ENCODE results near the gene HSDL1. TPM values are rescaled to one million over a fixed set of nuclear protein-coding genes. Genes with fewer than 3 reads are reported as not detected.

Gene HSDL1
- total and polyA plus RNA-seq, 2 donors (not counting 1 experiment from before 2014, with no cell fraction given) = 23.6 to 24.8 TPM

DNA sequence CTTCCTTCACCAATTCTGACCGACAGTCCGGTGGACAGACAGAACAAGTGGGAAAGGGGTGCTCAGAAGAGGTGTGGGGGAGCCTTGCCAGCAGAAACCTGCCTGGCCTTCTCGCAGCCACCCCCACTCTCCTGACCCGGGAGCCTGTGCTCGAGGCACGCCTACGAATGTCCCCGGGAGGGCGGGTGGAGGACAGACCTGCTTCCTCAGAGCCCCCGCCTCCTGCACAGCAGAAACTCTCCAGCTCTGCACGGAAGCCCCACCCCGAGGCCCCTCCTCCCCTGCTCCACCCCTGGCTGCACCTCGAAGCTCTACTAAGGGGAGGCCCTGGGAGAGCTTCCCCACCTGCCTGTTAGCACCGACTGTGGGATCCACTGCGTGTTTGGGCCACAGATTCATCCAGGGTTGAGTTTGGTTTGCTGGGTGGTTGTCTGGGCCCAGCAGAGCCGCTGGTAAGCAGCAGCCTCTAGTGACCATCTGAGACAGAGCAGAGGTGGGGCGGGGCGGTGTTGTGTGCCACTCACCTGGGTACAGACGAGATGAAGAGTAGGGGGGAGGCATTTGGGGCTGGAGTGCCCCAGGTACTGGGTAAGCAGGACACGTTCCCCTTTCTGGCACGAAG is 35.7 kb upstream of the HSDL1 start:
- no peaks in the 10 kb centered on the region for H3K9me3 ChIP-seq (ENCODE audit: control insufficient read depth, insufficient read depth, low read depth, low read length)
- H3K27ac ChIP-seq (ENCODE audit: insufficient read depth, low read length) = no peak overlapping the region
- no peaks in the 10 kb centered on the region for H3K27me3 ChIP-seq (ENCODE audit: control insufficient read depth, insufficient read depth, low read length)
- H3K36me3 ChIP-seq (ENCODE audit: control insufficient read depth, insufficient read depth, low read length) = peaks cover 31% of the 10 kb centered on the region
- no peak overlapping the region for H3K4me3 ChIP-seq (replicated peaks in 1 of 4; ENCODE audit: control extremely low read depth in 1 of 4, insufficient read depth in 1 of 4, low read depth in 3 of 4, low read length in 4 of 4)
- no peak for TF ChIP-seq EZH2 (IDR thresholded peaks at IDR 0.05; ENCODE audit: low read length, missing control alignments)
- TF ChIP-seq, protein P1, sequence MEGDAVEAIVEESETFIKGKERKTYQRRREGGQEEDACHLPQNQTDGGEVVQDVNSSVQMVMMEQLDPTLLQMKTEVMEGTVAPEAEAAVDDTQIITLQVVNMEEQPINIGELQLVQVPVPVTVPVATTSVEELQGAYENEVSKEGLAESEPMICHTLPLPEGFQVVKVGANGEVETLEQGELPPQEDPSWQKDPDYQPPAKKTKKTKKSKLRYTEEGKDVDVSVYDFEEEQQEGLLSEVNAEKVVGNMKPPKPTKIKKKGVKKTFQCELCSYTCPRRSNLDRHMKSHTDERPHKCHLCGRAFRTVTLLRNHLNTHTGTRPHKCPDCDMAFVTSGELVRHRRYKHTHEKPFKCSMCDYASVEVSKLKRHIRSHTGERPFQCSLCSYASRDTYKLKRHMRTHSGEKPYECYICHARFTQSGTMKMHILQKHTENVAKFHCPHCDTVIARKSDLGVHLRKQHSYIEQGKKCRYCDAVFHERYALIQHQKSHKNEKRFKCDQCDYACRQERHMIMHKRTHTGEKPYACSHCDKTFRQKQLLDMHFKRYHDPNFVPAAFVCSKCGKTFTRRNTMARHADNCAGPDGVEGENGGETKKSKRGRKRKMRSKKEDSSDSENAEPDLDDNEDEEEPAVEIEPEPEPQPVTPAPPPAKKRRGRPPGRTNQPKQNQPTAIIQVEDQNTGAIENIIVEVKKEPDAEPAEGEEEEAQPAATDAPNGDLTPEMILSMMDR (conservative IDR thresholded peaks at IDR 0.05 in 1 of 2, IDR thresholded peaks at IDR 0.05 in 1 of 2; ENCODE audit: low read depth in 1 of 2, low read length in 2 of 2) = no peak
- H2AFZ ChIP-seq (ENCODE audit: low read length) = no peak overlapping the region
- no peak for DNase-seq (ENCODE audit: low read depth in 2 of 2)
- H4K20me1 ChIP-seq (ENCODE audit: control insufficient read depth, extremely low read depth, insufficient read depth, low read length) = no peaks in the 10 kb centered on the region
- peaks cover 13% of the 10 kb centered on the region for H3K79me2 ChIP-seq (ENCODE audit: control insufficient read depth, insufficient read depth, low read length)
- peaks cover 24% of the 10 kb centered on the region for H3K4me1 ChIP-seq (ENCODE audit: control insufficient read depth, extremely low read depth, insufficient read depth, low read length)
- no peak overlapping the region for H3K4me2 ChIP-seq (ENCODE audit: extremely low read depth, insufficient read depth, low read length)
- no peak overlapping the region for H3K9ac ChIP-seq (ENCODE audit: insufficient read depth, low read length)

DNA sequence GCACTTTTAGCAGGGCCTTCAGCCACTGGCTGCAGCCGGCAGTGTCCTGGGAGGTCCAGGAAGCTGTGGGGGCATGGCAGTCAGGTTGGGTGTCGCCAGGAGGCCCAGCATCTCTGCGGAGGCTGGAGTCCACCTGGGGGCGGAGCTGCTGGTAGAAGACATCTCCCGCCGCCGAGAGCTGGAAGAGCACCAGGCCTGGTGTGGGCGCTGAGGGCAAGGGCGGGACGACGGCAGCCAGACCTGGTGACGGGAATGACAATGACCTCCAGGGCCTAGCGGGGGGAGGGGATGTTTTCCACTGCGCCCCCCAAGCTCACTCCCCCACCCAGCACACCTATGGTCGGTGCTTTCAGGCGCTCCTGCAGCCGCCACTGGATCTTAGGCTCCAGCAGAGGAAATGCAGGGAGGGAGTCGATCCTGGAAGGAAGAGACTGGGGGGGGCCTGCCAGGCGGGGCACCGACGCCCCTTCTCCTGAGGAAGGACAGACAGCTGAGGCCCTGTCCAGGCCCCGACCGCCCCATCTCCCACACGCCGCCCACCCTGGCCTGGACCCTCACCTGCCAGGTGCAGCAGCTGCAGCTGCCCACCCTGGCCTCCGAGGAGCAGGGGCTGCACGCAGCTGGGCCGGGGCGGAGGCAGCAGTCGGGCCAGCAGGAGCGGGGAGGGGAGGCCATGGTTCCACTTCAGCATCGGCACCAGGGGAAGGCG is 34.8 kb upstream of the HSDL1 start:
- Histone ChIP-seq H2AFZ (ENCODE audit: low read length) (no peak overlapping the region), H3K9ac (ENCODE audit: insufficient read depth, low read length) (no peak overlapping the region), H3K27ac (ENCODE audit: insufficient read depth, low read length) (no peak overlapping the region), H3K9me3 (ENCODE audit: control insufficient read depth, insufficient read depth, low read depth, low read length) (no peaks in the 10 kb centered on the region), H3K79me2 (ENCODE audit: control insufficient read depth, insufficient read depth, low read length) (peaks cover 6% of the 10 kb centered on the region), H3K4me3 (replicated peaks in 1 of 4; ENCODE audit: control extremely low read depth in 1 of 4, insufficient read depth in 1 of 4, low read depth in 3 of 4, low read length in 4 of 4) (no peak overlapping the region), H3K27me3 (ENCODE audit: control insufficient read depth, insufficient read depth, low read length) (no peaks in the 10 kb centered on the region), H3K4me1 (ENCODE audit: control insufficient read depth, extremely low read depth, insufficient read depth, low read length) (peaks cover 27% of the 10 kb centered on the region), H3K4me2 (ENCODE audit: extremely low read depth, insufficient read depth, low read length) (no peak overlapping the region), H3K36me3 (ENCODE audit: control insufficient read depth, insufficient read depth, low read length) (peaks cover 31% of the 10 kb centered on the region), H4K20me1 (ENCODE audit: control insufficient read depth, extremely low read depth, insufficient read depth, low read length) (no peaks in the 10 kb centered on the region)
- TF ChIP-seq, protein P1 (conservative IDR thresholded peaks at IDR 0.05 in 1 of 2, IDR thresholded peaks at IDR 0.05 in 1 of 2; ENCODE audit: low read depth in 1 of 2, low read length in 2 of 2) = no peak
- no peak for TF ChIP-seq EZH2 (IDR thresholded peaks at IDR 0.05; ENCODE audit: low read length, missing control alignments)
- DNase-seq (ENCODE audit: low read depth in 2 of 2) = no peak

DNA sequence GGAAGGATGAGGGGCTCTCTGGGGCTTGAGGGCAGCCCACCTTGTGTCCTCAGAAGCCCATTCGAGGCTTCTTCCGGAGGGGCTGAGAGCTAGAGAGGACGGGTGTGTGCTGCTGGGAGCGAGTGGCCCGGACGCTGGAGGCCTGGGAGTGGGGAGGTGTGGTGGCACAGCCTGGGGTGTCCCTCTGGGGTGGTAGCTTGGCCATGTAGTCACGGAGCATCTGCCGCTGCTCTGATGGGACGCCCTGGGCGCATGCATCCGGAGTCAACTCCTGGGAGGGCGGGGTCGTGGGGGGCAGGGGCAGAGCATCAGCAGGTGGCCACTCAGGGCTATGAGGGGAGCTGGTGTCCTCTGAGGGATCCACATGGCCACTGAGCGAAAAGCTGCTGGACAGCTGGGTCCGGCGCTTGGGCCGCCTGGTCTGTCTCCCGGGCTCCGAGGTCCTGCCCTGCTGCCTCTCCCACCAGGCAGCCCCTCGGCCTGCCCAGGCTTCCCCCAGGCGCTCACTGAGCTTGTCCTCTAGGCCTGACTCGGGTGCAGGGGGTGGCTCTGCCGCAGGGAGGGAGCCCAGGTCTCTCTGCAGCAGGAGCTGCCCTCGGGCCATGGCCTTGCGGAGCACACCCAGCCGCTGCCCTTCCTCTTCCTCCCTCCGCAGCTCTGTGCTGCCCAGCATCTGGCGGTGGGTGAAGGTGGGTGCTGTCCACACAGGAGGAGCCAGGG is 34.1 kb upstream of the HSDL1 start:
- Histone ChIP-seq H3K27me3 (ENCODE audit: control insufficient read depth, insufficient read depth, low read length) (no peaks in the 10 kb centered on the region), H3K79me2 (ENCODE audit: control insufficient read depth, insufficient read depth, low read length) (no peaks in the 10 kb centered on the region), H3K4me2 (ENCODE audit: extremely low read depth, insufficient read depth, low read length) (no peak overlapping the region), H3K27ac (ENCODE audit: insufficient read depth, low read length) (no peak overlapping the region), H3K36me3 (ENCODE audit: control insufficient read depth, insufficient read depth, low read length) (peaks cover 29% of the 10 kb centered on the region), H3K4me1 (ENCODE audit: control insufficient read depth, extremely low read depth, insufficient read depth, low read length) (peaks cover 27% of the 10 kb centered on the region), H3K4me3 (replicated peaks in 1 of 4; ENCODE audit: control extremely low read depth in 1 of 4, insufficient read depth in 1 of 4, low read depth in 3 of 4, low read length in 4 of 4) (no peak overlapping the region), H2AFZ (ENCODE audit: low read length) (no peak overlapping the region), H3K9me3 (ENCODE audit: control insufficient read depth, insufficient read depth, low read depth, low read length) (no peaks in the 10 kb centered on the region), H3K9ac (ENCODE audit: insufficient read depth, low read length) (no peak overlapping the region), H4K20me1 (ENCODE audit: control insufficient read depth, extremely low read depth, insufficient read depth, low read length) (no peaks in the 10 kb centered on the region)
- TF ChIP-seq, protein P1 (conservative IDR thresholded peaks at IDR 0.05 in 1 of 2, IDR thresholded peaks at IDR 0.05 in 1 of 2; ENCODE audit: low read depth in 1 of 2, low read length in 2 of 2) = no peak
- no peak for TF ChIP-seq EZH2 (IDR thresholded peaks at IDR 0.05; ENCODE audit: low read length, missing control alignments)
- no peak for DNase-seq (ENCODE audit: low read depth in 2 of 2)

Measured in fibroblast of lung (primary cell).